ENCODE results near the gene OR10V1. TPM values are rescaled to one million over a fixed set of nuclear protein-coding genes. Genes with fewer than 3 reads are reported as not detected.

The OR10V1 gene
- total and polyA plus RNA-seq, 9 of the 15 experiments (the other 6 are each of a cell fraction or from before 2014, with no cell fraction given) = not detected

- no peak for TF ChIP-seq PBX2 (CRISPR knock-in tag; IDR thresholded peaks at IDR 0.05; ENCODE audit: low read depth)
- TF ChIP-seq PBX2 (tag; conservative IDR thresholded peaks at IDR 0.05; ENCODE audit: low read depth) = peak; percentile 86
- no peak for TF ChIP-seq DNMT1 (IDR thresholded peaks at IDR 0.05)
- no peak for TF ChIP-seq KDM5B (IDR thresholded peaks at IDR 0.05; ENCODE audit: insufficient replicate concordance, low read depth, low read length)
- no peak for TF ChIP-seq ZNF699 (CRISPR knock-in tag; IDR thresholded peaks at IDR 0.05; ENCODE audit: insufficient replicate concordance)
- no peak for TF ChIP-seq POLR2AphosphoS2 (IDR thresholded peaks at IDR 0.05; ENCODE audit: low read length)
- peak; percentile 73 for TF ChIP-seq CBFA2T3 (IDR thresholded peaks at IDR 0.05)
- no peak for TF ChIP-seq HIVEP1 (CRISPR knock-in tag; IDR thresholded peaks at IDR 0.05)
- TF ChIP-seq ZNF449 (CRISPR knock-in tag; IDR thresholded peaks at IDR 0.05) = no peak
- TF ChIP-seq NCOA2 (IDR thresholded peaks at IDR 0.05; ENCODE audit: partially characterized antibody in 2 of 2) = no peak
- TF ChIP-seq FOXM1 (IDR thresholded peaks at IDR 0.05; ENCODE audit: low read depth) = no peak
- no peak for TF ChIP-seq FOXM1 (CRISPR knock-in tag; IDR thresholded peaks at IDR 0.05; ENCODE audit: low read depth)
- no peak for TF ChIP-seq ZNF12 (CRISPR knock-in tag; IDR thresholded peaks at IDR 0.05)
- no peak for TF ChIP-seq FOS (IDR thresholded peaks at IDR 0.05; ENCODE audit: extremely low read depth, insufficient read length)
- TF ChIP-seq NEUROD1 (IDR thresholded peaks at IDR 0.05; ENCODE audit: borderline replicate concordance, low read depth, low read length, partially characterized antibody) = no peak
- TF ChIP-seq, protein P1, sequence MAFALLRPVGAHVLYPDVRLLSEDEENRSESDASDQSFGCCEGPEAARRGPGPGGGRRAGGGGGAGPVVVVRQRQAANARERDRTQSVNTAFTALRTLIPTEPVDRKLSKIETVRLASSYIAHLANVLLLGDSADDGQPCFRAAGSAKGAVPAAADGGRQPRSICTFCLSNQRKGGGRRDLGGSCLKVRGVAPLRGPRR (CRISPR knock-in tag; IDR thresholded peaks at IDR 0.05) = no peak
- TF ChIP-seq ZBTB26 (CRISPR knock-in tag; IDR thresholded peaks at IDR 0.05) = no peak
- TF ChIP-seq NR2C1 (IDR thresholded peaks at IDR 0.05) = no peak
- TF ChIP-seq NR2C1 (tag; IDR thresholded peaks at IDR 0.05) = no peak
These were observed 2.4 kb upstream of the OR10V1 start (continued) for GRCh38 chr11:59716051-59716450.
